Measurements from ENCODE around the gene HMCN2.

Gene HMCN2

DNA sequence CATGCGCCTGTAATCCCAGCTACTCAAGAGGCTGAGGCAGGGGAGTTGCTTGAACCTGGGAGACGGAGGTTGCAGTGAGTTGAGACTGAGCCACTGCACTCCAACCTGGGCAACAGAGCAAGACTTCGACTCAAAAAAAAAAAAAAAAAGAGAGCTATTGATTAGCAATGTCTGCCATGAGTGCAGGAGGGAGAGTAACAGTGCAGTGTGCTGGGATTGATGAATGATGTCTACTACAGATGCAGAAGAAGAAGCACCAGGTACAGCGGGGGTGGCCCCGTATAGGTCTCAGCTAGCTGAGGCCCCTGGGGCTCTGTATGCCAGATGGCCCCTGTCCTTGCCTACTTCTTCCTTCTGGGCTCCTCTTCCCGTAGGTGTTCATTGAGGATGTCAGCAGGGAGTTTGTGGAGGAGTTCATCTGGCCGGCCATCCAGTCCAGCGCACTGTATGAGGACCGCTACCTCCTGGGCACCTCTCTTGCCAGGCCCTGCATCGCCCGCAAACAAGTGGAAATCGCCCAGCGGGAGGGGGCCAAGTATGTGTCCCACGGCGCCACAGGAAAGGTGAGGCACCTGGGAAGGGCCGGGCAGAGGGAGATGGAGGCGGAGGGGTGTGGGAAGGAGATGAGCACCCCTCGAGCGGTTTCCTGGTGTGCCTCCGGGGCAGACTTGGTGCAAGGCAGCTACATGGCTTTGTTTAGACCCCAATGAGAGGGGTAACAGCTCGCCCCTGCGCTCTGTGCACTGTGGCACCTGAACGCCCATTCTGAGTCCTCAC, 192.7 kb downstream of the HMCN2 start:
- no peak for DNase-seq

DNA sequence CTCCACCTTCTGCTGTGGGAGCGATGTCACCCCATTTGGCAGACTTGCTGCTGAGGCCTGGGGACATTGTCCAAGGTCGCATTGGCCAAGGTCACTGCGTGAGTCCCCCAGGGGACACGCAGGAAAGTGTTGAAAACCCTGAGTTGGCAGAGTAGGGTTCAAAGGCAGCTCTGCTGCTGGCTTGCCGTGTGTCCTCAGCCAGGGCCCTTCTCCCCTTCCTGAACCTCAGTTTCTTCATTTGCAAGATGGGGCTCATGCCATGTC, 193.2 kb downstream of the HMCN2 start:
- no peak for DNase-seq

DNA sequence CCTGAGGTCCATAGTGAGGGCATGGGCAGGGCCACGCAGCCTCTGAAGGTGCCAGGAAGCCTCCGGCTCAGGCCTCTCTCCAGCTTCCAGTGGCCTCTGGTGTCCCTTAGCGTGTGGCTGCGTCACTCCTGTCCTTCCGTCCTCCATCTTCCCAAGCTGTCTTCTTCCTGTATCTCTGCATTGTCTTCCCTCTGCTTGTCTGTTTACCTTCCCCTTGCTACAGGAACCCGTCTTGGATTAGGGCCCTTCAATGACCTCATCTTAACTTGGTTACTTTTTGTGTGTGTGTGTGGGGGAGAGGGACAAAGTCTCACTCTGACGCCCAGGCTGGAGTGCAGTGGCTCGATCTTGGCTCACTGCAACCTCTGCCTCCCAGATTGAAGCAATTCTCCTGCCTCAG, 193.6 kb downstream of the HMCN2 start:
- DNase-seq = no peak

DNA sequence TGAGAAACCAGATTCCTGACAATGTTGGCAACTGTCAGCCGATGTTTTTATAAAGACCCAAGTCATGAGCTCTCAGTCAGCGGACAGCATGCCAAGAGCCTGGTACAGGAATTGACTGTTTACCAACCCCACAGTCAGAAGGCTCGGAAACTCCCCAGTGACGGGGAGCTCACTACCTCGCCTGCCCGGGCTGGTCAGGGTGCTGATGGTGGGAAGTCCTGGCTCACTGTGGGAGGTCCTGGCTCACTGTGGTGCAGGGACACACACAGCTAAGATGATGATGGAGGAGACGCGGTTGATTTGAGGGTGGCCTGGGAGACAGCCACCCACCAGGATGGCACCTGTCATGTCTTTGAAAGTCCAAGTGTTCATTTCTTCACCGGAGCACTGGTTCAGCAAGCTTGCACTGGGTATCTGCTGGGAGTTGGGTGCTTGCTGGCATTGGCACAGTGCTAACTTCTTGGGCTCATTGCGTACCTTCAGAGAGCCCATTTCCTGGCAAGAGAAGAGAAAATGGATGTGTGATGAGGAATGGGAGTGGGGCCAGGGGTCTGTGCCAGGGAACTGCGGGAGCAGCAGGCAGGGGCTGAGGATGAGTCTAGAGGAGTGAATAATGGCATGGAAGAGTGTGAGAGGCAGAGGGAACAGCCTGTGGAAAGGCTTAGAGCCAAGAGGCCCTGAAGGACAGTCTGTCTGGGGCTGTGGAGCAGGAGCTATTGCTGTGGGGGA, 194.5 kb downstream of the HMCN2 start:
- DNase-seq = no peak

DNA sequence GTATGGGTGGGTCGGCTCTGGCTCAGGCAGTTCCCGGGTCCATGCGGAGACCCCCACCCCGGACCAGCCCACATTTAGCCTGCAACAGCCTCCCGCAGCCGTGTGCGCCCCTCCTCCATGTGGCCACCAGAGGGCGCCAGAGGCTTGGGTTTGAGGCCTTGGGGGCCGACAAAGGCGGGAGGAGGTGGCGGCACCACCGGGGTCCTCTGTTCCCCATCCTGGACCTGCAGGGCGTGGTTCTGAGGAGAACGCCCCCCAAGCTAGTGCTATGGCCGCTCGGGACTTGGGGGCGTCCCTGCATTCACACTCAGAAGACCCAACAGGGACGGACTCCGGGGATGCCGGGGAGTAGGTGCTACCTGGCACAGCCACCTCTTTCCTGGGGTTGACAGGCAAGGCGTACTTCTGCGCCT, 195.7 kb downstream of the HMCN2 start:
- DNase-seq = peak; percentile 81

DNA sequence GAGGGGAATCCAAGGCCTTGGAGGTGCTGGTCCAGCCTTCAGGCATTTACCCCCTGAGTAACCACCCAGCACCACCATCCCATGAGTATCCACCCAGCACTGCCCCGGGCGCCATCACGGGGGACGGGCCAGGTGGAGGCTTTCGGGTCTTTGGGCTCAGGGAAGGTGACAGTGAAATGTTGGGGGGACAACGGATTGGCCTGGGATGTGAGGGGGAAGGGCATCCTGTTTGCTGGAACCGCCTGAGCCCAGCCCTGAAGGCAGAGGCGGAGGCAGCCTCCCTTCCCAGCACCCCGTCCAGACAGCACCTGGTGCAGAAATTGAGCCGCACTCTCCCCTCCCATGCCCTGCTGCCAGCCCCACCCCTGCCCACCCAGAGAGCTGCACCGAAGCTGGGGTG, 196.2 kb downstream of the HMCN2 start:
- DNase-seq = no peak

DNA sequence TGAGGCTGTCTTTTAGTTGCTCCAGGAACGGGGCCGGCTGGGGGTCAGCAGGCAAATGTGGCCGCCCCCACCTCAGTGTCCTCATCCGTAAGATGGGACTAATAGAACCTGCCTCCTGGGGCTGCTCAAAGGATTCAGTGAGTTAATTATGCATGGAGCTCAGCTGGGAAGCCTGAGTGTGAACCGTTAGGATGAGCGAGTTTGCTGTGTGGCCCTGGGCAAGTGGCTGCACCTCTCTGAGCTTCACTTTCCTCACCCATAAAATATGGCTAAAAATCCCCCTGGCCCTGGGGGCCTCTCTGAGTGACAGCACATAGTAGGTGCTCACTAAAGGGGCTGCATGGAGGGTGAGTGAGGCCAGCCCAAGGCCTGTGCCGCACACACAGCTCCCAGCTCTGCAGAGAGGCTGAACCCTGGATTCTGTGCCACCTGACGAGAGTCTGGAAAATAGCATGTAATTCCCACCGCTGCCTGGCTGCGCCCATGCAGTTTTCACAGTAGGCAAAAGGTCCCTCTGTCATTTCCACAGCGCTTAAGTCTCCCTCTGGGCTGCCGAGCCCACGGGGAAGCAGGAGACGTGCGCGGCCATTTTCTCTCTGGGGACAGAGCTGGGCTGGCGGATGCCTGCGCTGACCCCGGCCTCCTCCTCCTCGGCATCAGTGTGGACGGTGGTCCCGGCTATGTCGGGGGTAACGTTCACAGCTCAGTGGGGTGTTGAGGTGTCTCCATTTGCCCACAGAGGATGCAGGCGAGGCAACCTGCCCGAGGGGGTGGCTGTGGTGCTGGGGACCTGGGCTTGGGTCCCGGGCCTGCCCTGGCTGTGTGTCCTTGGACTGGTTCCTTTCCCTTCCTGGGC, 197.4 kb downstream of the HMCN2 start:
- no peak for DNase-seq

DNA sequence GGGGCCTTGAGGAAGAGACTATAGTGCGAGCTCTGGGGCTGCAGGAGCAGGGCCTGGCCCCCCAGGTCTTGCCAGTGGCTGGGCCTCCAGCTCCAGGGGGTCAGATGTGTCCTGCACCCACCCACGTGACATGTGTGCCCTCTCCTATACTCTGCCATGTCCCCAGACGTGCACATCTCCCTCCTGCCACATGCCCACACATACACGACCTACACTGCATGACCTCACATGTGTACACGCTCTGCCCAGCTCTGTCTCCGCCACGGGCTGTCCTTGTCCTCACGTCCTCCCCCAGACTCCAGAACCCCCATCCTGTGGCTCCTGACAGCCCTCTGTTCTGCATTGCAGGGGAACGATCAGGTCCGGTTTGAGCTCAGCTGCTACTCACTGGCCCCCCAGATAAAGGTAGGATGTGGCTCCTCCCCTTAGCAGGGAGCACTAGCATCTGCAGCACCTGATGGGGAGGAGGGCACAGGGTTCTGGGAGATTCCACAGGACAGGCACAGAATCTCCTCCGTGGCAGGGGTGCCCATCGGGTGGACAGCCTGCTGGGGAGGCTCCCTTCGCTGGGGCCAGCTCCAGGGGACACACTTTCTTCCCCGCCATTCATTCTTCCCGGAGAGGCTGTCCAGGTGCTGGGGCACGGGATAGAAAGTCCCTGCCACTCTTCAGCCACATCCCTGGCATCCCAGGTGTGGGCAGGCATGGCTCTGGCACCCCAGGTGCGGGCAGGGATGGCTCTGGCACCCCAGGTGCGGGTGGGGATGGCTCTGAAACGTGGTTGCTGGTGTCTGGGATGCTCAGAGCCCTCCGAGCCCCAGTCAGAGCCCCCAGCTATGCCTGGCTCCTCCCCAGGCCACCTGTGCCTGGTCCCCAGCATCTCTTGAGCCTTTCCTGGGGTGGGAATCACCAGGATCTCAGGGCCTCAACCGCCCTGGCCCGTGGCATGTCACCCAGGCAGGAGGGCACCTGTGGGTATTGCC, 198.5 kb downstream of the HMCN2 start:
- DNase-seq = no peak

DNA sequence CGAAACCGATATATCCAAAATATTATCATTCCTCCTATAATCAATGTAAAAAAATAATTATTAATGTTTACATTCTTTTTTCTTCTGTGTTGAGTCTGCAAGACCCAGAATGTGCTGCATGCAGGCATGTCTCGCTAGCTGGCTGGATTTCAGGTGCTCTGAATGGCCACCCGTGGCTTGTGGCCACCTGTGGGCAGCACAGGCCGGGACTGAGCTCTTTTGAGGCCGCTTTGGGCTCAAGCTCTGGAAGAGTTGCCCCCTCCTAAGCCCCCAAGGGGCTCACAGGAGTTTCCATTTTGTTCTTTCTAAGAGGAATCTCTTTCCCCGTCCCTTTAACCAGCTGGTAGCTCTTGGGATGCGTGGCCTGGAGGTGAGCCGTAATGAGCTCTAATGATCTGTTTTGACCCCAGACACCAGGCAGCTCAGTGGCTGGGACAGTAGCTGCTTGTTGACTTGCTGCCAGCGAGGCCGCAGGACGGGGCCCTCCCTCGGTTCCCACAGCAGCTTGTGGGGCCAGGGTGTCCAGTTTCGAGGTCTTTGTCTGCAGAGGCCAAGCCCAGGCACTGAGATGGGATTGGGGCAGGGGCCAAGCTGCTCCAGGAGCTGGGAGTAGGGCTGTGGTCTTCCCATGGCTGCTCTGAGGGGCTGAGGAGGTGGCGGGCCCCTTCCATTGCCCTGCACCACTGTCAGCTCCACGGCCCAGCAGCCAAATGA, 200.0 kb downstream of the HMCN2 start:
- no peak for DNase-seq

DNA sequence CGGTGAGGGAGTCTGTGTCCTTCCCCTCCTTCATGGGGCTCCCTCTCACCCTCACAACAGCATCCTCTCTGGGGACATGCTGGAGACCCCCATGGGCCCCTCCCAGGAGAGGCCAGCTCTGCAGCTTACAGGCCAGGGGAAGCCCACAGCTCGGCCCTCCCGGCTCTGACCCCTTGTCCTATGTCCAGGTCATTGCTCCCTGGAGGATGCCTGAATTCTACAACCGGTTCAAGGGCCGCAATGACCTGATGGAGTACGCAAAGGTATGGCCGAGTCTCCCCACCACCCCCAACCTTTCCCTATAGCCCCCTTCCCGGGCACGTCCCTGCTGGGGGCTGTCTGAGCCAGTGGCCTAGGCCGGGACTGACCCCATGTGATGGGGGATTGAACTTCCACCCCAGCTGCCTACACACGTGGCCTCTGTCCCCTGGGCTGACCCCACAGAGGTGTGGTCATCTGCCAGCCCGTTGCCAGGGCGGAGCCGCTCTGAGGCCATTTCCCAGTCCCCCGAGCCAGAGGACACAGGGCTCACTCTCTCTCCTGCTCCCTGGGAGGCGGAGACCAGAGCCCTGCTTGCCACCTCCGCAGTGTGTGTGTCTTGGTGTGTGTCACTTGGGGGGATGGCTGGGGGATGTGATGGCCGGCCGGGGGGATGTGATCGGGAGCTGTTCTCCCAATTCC, 201.1 kb downstream of the HMCN2 start:
- DNase-seq = no peak

DNA sequence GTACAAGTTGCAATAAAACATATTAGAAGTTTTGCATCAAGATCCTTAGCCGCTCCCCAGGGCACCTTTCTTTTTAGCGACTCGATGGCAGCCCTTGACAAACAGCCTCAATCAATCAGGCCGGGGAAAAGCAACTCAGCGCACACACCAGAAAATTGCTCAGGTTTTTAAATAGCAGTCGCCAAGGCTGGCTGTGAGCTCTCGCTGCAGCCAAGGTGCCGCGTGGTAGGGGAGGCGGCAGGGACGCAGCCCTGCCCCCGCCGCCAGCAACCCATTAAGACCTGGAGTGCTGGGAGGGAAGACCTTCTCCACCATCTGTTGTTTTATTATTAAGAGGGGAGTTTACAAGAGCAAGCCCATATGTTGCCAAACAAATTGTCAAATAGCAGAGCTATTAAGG, 201.8 kb downstream of the HMCN2 start:
- DNase-seq = no peak

DNA sequence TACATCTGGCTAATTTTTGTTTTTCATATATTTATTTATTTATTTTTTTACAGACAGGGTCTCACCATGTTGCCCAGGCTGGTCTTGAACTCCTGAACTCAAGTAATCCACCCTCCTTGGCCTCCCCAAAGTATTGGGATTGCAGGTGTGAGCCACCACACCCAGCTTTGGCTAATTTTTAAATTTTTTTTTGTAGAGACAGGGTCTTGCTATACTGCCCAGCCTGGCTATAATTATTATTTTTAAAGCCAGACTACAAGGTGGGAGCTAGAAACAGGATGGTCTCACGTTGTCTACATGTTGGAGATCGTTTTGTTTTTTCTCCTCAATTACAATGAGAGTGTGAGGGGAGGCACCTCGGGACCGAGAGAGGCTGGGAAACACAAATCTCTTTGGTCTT, 203.0 kb downstream of the HMCN2 start:
- DNase-seq = no peak

DNA sequence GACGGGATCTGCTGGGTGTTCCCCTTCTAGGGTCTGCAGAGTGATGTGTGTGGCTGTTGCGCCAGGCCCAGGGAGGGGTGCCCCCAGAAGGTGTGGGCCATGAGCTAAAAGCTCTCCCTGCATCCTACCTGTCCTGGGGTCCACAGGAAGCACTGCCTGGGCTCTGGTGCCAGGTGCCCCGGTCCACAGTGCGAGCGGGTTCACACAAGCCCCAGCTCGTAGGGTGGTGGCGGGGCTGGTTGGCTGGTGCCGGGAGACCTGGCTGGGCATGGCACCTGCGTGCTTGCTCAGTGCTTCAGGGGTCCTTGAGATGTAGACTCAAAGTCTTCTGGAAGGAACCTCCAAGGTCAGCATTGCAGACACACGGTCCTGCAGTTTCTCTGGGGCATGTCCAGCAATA, 204.7 kb downstream of the HMCN2 start:
- no peak for DNase-seq

DNA sequence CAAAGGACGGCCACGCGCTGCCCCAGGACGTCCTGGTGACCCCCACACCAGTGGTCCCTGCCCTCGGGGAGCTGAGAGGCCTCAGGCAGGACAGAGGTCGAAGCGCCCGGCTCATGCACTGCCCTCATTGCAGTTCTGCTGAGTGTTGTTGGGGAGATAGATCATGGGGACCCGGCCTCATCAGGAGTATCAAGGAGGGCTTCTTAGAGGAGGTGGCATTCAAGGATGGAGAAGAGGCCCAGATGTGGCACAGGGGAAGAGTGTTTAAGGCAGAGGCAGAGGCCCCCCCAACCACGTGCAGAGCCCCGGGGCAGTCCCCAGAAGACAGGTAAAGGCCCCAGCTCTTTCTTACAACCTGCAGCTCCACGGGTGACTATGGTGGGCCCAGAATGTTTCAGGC, 205.4 kb downstream of the HMCN2 start:
- DNase-seq = no peak

DNA sequence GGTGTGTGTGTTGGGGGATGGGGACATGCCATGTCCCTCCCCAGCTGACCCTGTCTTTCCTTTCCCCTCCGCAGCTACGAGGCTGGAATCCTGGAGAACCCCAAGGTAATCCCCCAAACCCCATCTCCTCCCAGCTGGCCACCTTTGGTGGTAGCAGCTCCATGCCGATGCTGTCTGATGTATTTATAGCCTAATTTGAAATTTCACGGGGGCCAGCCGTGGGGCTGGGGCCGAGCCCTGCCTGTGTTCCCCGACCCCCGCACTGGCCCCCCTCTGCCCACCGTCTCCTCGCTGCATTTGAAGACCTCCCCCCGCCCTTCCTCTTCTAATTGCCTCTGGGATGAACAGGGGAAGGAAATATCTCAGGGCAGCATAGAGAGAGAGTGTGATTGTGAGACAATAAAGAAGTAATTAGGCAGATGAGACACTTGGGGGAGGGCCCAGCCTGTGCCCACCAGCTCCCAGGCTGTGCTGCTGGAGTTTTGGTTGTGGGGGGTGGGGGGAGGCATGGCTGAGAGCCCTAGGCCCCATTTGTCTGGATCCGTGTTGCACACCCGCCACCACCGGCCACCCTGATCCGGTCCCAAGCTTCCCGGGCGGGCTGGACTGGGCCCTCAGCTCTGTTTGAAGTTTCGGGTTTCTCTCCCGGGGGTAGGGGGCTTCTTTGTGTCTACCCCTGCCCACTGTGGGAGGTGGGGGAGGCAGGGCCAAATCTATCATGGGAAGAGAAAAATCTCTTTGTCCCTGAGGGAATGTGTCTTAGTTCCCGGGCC, 206.0 kb downstream of the HMCN2 start:
- DNase-seq = no peak

DNA sequence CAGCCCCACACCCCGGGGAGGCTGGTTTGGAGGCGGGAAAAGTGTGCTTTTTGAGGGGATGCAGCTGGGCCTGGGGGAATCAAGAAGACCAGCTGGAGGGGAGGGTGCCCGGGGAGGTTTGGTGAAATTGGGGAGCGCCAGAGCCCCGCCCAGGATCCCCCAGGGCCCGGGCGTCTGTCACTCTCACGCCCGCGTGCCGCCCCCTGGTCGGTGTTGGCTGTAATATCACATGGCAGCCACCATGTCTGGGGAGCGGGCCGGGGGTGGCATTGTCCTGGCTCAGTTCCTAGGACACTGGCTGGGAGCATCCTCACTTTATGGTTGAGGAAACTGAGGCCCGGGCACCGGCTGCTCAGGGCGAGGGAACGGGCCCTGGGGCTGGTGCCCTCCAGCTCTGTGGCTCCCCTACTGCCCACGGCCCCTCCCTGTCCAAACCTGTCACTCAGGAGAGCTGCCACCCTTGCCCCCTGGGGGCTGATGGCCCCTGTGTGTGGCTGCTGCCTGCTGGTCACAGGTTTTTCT, 206.7 kb downstream of the HMCN2 start:
- DNase-seq = no peak

DNA sequence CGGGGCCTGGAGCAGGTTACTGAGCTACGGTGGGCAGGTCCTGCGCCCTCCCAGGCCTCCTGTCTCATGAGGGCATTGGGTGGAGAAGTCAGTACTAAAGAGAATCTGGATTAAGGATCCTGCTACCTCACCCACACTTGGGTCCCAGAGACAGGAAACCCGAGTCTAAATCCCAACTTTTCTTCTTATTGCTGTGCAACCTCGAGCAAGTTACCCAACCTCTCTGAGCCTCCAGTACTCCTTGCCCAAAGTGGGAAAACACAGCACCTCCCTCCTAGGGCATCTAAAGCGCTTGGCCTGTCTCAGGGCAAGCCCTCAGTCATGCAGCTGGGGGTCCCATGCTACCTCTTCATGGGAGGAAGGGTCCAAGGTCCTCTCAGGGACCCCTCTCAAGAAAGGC, 207.4 kb downstream of the HMCN2 start:
- DNase-seq = no peak

DNA sequence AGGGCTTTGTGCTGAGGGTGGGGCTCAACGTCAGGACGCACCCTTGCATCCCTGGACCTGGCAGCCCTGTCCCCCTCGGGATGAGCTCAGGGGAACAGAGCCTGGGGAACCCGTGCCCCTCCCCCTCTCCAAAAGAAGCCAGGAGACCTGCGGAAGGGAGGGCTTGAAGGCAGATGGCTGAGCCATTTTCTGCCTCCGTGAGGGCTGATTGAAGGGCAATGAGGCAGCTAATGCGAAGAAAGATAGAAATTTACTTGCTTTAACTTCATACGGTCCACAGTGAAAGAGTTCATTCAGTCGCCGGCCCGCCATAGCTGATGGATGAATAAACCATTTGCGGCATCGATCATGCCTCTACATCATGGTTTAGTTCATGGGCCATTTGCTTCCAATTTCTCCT, 208.0 kb downstream of the HMCN2 start:
- DNase-seq = no peak

DNA sequence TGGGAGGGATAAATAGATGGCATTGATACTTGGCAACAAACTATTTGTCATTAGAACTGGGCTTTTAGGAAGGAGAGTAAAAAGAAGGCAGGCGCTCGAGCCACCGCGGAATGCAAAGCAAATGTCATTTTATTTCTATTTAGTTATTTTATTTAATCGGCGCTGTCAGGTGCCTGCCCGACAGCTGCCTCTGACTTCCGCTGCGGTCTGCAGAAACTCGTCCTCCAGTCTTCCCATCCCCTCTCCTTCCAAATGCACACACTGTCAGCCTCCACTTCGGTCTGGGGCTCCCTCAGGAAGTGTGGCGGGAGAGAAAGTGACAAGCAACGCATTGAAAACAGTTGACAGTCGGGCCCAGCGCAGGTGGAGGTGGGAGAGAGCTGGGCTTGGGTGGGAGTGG, 208.5 kb downstream of the HMCN2 start:
- no peak for DNase-seq

DNA sequence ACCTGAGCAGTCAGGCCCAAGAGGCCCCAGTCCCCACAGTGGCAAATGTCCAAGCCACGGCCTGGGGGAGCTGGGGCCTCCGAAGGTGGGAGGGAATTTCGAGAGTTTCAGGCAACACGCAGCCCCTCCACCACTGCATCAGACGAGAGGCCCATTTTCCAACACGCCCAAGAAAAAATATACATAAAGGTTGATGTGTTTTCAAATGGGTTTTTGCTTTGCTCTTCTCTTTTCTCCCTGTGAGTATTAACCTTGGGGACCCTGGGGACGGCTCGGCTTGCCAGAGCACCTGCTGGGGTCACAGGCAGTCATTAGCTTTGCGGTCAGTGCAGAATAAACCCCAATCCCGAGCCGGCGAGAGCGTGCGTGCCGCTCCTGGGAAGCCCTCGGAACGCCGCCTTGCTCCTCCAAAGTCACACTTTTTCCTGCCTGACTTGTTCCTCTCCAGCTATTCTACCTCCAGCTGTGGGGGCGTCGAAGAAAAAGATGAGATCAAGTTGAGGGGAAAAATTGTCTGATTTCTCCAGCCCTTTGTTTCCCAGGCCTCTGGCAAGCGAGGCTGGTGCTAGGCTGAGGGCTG, 210.7 kb downstream of the HMCN2 start:
- DNase-seq = no peak

All from activated T-cell treated with anti-CD3 and anti-CD28 coated beads, Interleukin-2, amount 50 U/mL, for 48 hours (primary cell).